K562 (cell line): ENCODE data around the gene HEATR3.

Experiments used
- AFF1 ChIP-seq, 2 experiments: fragments of 450-650 bp; IDR thresholded peaks; 2 replicates each; pipeline ENCODE4 v1.6.1; 2018; ENCODE audit warnings: mild to moderate bottlenecking in 2 of 2, low read depth in 1 of 2; ENCODE audit not compliant: partially characterized antibody in 2 of 2
- ARID2 ChIP-seq: fragments of 450-650 bp; IDR thresholded peaks from 2 replicates; pipeline ENCODE4 v1.6.1; 2017; ENCODE audit warnings: antibody characterized with exemption, mild to moderate bottlenecking
- ATF6 ChIP-seq: sonication (generic); formaldehyde crosslinking; IDR thresholded peaks from 2 replicates; pipeline ENCODE4 v1.4.0; 2020; ENCODE audit warnings: mild to moderate bottlenecking, missing genetic modification reagents
- BRD9 ChIP-seq: fragments of 450-650 bp; IDR thresholded peaks from 2 replicates; pipeline ENCODE4 v1.6.1; 2018; ENCODE audit warnings: low read depth; ENCODE audit not compliant: partially characterized antibody
- CHCHD3 ChIP-seq: fragments of 250-450 bp; sonication (Bioruptor Pico); IDR thresholded peaks from 2 replicates; pipeline ENCODE4 v2.1.2; 2022; ENCODE audit warnings: mild to moderate bottlenecking
- CTCF ChIP-seq, 3 experiments: IDR thresholded peaks in 2 of 3; conservative IDR thresholded peaks in 1 of 3; 2 replicates each; pipeline ENCODE4 v1.5.1; 2011 to 2012; ENCODE audit warnings: low read length in 3 of 3, mild to moderate bottlenecking in 3 of 3, control low read depth in 2 of 3, improper control_type of control experiment in 1 of 3, inconsistent platforms in 1 of 3, low read depth in 1 of 3, mixed read lengths in 1 of 3, moderate library complexity in 1 of 3; ENCODE audit not compliant: insufficient read depth in 2 of 3
- MAX ChIP-seq: sonication (generic); formaldehyde crosslinking; IDR thresholded peaks from 2 replicates; pipeline ENCODE4 v1.9.0; 2022; ENCODE audit warnings: mild to moderate bottlenecking, missing genetic modification reagents
- SIN3A ChIP-seq, 2 experiments: fragments of 150-350 bp in 1 of 2; IDR thresholded peaks; 2 replicates each; pipeline ENCODE4 v1.6.1; 2011 to 2016; ENCODE audit warnings: borderline replicate concordance in 2 of 2, low read depth in 2 of 2, low read length in 2 of 2, mild to moderate bottlenecking in 2 of 2, moderate library complexity in 2 of 2; ENCODE audit not compliant: control insufficient read depth in 1 of 2
- SMARCB1 ChIP-seq: IDR thresholded peaks from 2 replicates; pipeline ENCODE4 v1.6.1; 2011; ENCODE audit warnings: improper control_type of control experiment, low read depth; ENCODE audit not compliant: insufficient read length
- STAG1 ChIP-seq: sonication (generic); formaldehyde crosslinking; IDR thresholded peaks from 2 replicates; pipeline ENCODE4 v1.5.0; 2020; ENCODE audit warnings: missing genetic modification reagents, borderline replicate concordance
- STAT6 ChIP-seq: sonication (generic); formaldehyde crosslinking; IDR thresholded peaks from 2 replicates; pipeline ENCODE4 v1.8.1; 2023; ENCODE audit warnings: mild to moderate bottlenecking, missing genetic modification reagents
- ZFP36 ChIP-seq: fragments of 150-350 bp; IDR thresholded peaks from 2 replicates; pipeline ENCODE4 v1.6.1; 2018; ENCODE audit warnings: low read length, low read depth; ENCODE audit not compliant: partially characterized antibody
- ZKSCAN3 ChIP-seq: fragments of 250-450 bp; sonication (Bioruptor Pico); IDR thresholded peaks from 2 replicates; pipeline ENCODE4 v1.4.0; 2020

- TF ChIP-seq SMARCB1 (no peak), SIN3A (IDR thresholded peaks at IDR 0.05; ENCODE audit: borderline replicate concordance in 2 of 2, control insufficient read depth in 1 of 2, low read depth in 2 of 2, low read length in 2 of 2) (no peak), BRD9 (no peak), MAX (CRISPR knock-in tag) (no peak), CHCHD3 (no peak), AFF1 (IDR thresholded peaks at IDR 0.05; ENCODE audit: low read depth in 1 of 2, partially characterized antibody in 2 of 2) (no peak), STAT6 (CRISPR knock-in tag) (no peak), ZKSCAN3 (CRISPR knock-in tag) (no peak), ARID2 (no peak), CTCF (IDR thresholded peaks at IDR 0.05 in 2 of 3, conservative IDR thresholded peaks at IDR 0.05 in 1 of 3; ENCODE audit: insufficient read depth in 2 of 3, low read depth in 1 of 3, low read length in 3 of 3) (no peak), ZFP36 (no peak), STAG1 (CRISPR knock-in tag) (no peak), ATF6 (CRISPR knock-in tag) (no peak)
Observed at GRCh38 chr16:50151322-50151721, 85.6 kb downstream of the HEATR3 start.
